Activated naive CD4-positive, alpha-beta T cell treated with anti-CD3 and anti-CD28 coated beads, Interleukin-2, amount 10 ng/mL, durations not matched to agents 7 days and 5 days (primary cell): ENCODE results near the gene HSPB6.

Experiments
- CTCF ChIA-PET: fragments of 350-600 bp; sonication (Branson Sonifier 250); formaldehyde crosslinking; loops from one replicate; lab custom pipeline; 2021; ENCODE audit warnings: antibody characterized with exemption; lab: Charles Lee
- DNase-seq: peaks from one replicate; pipeline ENCODE4 v3.0.0-alpha.2; 2020
- H3K27ac Mint-ChIP-seq: one replicate; pipeline ENCODE4 v1.8.0; 2021; ENCODE audit warnings: mild to moderate bottlenecking, moderate library complexity, mixed read lengths
- H3K27me3 Mint-ChIP-seq: one replicate; pipeline ENCODE4 v1.8.0; 2021; ENCODE audit warnings: mild to moderate bottlenecking, mixed read lengths
- H3K36me3 Mint-ChIP-seq: one replicate; pipeline ENCODE4 v1.8.0; 2021; ENCODE audit warnings: mixed read lengths
- H3K4me1 Mint-ChIP-seq: one replicate; pipeline ENCODE4 v1.8.0; 2021; ENCODE audit warnings: mixed read lengths
- H3K4me3 Mint-ChIP-seq: one replicate; pipeline ENCODE4 v1.8.0; 2021; ENCODE audit warnings: mild to moderate bottlenecking, moderate library complexity, mixed read lengths
- H3K9me3 Mint-ChIP-seq: one replicate; pipeline ENCODE4 v1.8.0; 2021; ENCODE audit warnings: mixed read lengths

The HSPB6 gene

DNA sequence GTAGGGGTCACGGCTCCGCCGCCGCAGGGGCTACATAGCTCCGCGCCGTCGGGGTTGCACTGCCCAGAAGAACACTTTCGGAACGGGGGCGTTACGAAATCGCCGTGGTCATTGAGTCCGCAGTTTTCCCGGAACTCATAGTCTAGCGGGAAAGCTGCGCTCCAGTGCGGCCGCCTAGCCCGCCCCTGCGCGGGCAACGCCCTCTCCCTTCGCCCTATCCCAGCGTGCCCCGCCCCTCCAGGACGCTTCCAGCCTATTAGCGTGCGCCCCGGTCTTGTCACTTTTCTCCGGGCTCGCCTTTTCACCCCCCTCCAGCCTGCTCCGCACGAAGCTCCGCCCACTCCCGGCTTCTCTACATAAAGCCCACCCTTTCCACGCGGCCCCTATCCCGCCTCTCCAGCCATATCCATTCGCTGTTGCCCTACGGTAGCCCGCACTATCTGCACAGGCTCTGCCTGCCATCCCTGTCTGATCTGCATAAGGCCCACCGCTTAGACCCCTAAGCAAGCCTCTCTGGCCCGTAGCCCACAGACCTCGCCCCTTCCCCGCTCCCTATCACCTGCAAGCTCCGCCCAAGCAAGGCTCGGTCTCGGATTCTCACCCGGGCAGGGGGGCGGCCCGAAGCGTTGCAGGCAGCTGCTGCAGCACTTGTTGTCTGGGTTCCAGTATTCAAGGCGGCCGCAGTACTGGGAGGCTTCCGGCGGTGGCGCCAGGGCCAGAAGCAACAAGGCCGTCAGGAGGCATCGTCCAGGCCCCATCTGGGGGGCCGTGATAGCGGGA lies 16.2 kb downstream of the HSPB6 start:
- peak; percentile 99 for DNase-seq
- Mint-ChIP-seq H3K36me3 (peaks cover 33% of the 10 kb centered on the region), H3K9me3 (no peaks in the 10 kb centered on the region), H3K4me1 (peaks cover 57% of the 10 kb centered on the region), H3K27ac (peak overlapping the region; percentile 99), H3K4me3 (peak overlapping the region; percentile 90), H3K27me3 (no peaks in the 10 kb centered on the region)
- CTCF ChIA-PET, result interaction anchor here (0.6 to 1.6 kb wide), 7 partner anchors 22 to 194 kb away, joined by 3 to 10 read pairs (median 4); partner anchors contain the start of gene KMT2B

DNA sequence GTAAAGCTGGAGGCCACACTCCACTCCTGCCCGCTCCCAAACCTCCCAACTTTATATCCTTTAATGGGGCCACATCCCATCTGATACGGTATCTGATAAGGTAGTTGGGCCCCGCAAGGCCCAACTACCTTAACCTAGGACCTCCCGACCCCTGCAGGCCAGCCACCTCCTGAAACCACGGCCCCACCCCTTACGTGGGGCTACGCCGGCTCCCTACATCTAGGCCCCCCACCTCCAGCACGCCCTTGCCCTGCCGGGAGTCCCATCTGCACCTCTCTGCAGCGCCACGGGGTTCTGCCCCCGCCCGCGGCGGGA lies 16.8 kb downstream of the HSPB6 start:
- Mint-ChIP-seq H3K9me3 (no peaks in the 10 kb centered on the region), H3K4me3 (peak overlapping the region; percentile 90), H3K27me3 (no peaks in the 10 kb centered on the region), H3K36me3 (peaks cover 32% of the 10 kb centered on the region), H3K4me1 (peaks cover 55% of the 10 kb centered on the region), H3K27ac (peak overlapping the region; percentile 15)
- DNase-seq, result no peak
- CTCF ChIA-PET, result interaction anchor here (0.6 to 1.6 kb wide), 8 partner anchors 22 to 194 kb away, joined by 3 to 10 read pairs (median 4); partner anchors contain the start of gene KMT2B

DNA sequence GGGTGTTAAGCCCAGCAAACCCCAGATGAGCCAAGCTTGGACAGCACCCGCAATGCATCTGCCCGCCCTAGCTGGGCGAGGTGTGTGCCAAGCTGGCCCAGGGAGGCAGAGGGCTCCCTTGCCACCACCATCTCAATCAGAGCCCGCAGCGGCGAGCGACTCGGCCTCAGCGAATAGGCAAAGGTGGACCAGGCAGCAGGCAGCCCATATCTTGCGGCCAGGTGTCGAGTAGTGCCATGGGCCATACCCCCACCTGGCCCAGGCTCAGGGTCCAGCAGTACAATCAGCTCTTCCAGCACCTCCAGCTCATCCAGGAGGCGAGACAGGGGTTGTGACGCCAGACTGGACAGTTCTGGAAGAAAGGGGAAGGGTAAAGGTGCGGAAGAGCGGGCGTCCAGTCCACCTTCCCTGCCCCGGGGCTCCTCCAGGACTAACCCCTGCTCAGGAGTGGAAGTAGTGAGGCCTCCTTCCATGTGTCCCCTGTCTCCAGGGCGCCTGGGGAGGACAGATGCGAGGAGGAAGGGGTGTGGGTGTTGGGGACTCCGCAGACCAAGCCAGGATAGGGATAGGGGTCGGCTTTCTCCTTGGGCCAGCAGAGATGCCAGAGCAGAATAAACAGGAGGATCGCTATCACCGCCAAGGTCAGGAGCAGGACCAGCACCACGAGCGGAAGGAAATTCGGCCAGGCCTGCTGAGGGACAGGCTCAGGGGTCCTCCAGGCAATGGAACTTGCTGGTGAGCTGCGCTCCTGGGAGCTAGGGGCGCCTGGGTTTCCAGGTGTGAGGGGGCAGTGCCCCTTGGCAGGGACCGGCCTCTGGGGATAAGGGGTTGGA lies 17.3 kb downstream of the HSPB6 start:
- Mint-ChIP-seq H3K4me1 (peaks cover 54% of the 10 kb centered on the region), H3K36me3 (peaks cover 37% of the 10 kb centered on the region), H3K9me3 (no peaks in the 10 kb centered on the region), H3K4me3 (peak overlapping the region; percentile 90), H3K27ac (peak overlapping the region; percentile 42), H3K27me3 (no peaks in the 10 kb centered on the region)
- CTCF ChIA-PET, result interaction anchor here (0.6 to 1.6 kb wide), 5 partner anchors 21 to 126 kb away, joined by 3 to 10 read pairs (median 5); partner anchors contain the start of gene KMT2B
- DNase-seq, result no peak

DNA sequence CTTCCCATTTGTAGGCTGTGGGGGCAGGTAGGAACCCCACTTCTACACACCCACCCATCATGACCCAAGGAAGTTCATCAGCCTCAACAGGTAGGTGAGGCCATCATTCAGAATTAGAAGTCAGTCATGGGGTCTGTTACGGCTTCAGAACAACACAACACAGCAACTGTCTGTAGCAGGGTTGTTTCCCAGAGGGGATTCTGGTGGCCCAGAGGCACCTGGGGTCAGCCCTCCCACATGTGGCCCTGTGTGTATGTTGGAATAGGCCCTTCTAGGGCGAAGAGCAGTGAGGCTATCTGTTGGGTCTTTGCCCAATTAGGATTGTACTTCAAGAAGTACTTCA lies 18.0 kb downstream of the HSPB6 start:
- DNase-seq, result no peak
- H3K4me3 Mint-ChIP-seq, result no peak overlapping the region
- no peaks in the 10 kb centered on the region for H3K27me3 Mint-ChIP-seq
- H3K36me3 Mint-ChIP-seq, result peaks cover 39% of the 10 kb centered on the region
- H3K27ac Mint-ChIP-seq, result no peak overlapping the region
- CTCF ChIA-PET, result interaction anchor here (1.1 to 1.5 kb wide), 3 partner anchors 36 to 44 kb away, joined by 3 to 4 read pairs (median 3); no protein-coding TSS in a partner anchor
- H3K4me1 Mint-ChIP-seq, result peaks cover 47% of the 10 kb centered on the region
- no peaks in the 10 kb centered on the region for H3K9me3 Mint-ChIP-seq

DNA sequence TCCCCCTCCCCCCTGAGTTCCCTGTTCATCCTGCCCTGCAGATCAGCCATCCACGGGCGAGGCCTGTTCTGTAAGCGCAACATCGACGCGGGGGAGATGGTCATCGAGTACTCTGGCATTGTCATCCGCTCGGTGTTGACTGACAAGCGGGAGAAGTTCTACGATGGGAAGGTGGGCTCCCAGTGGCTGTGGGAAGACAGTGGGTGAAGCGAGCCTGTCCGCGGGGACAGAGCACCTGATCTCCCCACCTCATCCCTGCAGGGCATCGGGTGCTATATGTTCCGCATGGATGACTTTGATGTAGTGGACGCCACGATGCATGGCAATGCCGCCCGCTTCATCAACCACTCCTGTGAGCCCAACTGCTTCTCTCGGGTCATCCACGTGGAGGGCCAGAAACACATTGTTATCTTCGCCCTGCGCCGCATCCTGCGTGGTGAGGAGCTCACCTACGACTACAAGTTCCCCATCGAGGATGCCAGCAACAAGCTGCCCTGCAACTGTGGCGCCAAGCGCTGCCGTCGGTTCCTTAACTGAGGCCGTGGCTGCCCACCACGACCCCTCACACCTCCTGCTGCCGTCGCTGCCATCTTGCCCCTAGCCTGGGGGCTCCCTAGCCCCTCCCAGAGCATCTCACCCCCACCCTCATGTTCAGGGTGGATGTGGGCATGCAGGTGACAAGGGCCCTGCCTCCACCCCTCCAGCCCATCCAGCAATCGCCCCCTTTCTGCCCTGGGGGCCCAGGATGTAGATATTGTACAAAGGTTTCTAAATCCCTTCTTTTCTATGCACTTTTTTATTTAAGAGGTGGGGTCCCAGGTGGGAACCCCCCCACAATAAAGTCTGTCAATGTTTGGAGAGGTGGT lies 18.6 kb downstream of the HSPB6 start:
- Mint-ChIP-seq H3K36me3 (peaks cover 42% of the 10 kb centered on the region), H3K27ac (no peak overlapping the region), H3K9me3 (no peaks in the 10 kb centered on the region), H3K27me3 (no peaks in the 10 kb centered on the region), H3K4me3 (no peak overlapping the region), H3K4me1 (peaks cover 44% of the 10 kb centered on the region)
- DNase-seq, result no peak
- CTCF ChIA-PET, result interaction anchor here (1.1 to 1.9 kb wide), 6 partner anchors 10 to 90 kb away, joined by 3 to 8 read pairs (median 4); partner anchors contain the start of genes COX6B1 and LIN37

DNA sequence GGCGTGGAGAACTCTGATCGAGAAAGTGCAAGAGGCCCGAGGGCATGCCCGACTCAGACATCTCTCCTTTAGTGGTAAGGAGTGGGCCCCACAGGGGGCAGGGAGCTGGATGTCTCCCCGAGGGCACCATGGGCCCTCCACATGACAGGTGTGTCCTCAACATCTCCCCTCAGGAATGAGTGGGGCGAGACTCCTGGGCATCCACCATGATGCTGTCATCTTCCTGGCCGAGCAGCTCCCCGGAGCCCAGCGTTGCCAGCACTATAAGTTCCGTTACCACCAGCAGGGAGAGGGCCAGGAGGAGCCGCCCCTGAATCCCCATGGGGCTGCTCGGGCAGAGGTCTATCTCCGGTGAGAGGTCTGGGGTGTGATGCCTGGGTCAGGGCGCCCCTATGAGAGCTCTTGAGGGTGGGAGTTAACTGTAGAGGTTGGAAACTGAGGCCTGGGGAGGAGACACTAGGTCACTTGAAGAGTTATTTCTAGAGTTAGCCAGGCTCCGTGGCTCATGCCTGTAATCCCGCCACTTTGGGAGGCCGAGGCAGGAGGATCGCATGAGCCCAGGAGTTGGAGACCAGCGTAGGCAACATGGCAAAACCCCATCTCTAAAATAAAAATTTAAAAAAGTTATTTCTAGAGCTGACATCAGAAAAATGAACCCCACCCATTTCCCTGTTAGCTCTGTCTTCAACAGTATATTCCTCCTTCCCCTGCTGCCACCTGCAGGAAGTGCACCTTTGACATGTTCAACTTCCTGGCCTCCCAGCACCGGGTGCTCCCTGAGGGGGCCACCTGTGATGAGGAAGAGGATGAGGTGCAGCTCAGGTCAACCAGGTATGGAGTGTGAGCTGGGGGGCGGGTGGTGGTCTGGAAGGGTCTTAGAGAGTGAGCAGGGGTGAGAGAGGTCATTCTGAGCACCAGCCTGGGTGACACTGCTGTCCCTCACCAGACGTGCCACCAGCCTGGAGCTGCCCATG lies 19.6 kb downstream of the HSPB6 start:
- peak overlapping the region; percentile 74 for H3K27ac Mint-ChIP-seq
- H3K36me3 Mint-ChIP-seq, result peaks cover 37% of the 10 kb centered on the region
- no peak overlapping the region for H3K4me3 Mint-ChIP-seq
- no peaks in the 10 kb centered on the region for H3K27me3 Mint-ChIP-seq
- DNase-seq, result peak; percentile 59
- no peaks in the 10 kb centered on the region for H3K9me3 Mint-ChIP-seq
- CTCF ChIA-PET, result interaction anchor here (0.6 to 1.9 kb wide), 7 partner anchors 11 to 89 kb away, joined by 3 to 11 read pairs (median 5); partner anchors contain the start of genes COX6B1 and LIN37
- peaks cover 34% of the 10 kb centered on the region for H3K4me1 Mint-ChIP-seq

DNA sequence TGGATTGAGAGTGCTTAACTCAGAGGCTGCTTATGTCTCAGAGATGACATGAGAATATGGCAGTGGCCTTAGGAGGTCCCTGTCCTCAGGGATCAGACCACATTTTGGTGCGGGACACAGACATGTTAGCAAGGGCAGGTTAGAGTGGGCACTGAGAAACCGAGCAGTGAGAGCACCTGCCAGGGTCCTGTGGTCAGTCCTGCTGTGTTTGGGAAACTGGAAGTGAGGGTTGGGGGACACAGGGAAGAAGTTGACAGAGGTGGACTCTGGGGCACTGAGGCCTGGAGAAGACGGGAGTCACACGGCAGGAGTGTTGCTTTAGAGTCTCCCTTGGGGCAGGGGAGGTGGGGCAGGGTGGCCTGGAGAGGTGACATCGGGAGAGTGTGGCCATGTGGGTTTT lies 21.9 kb downstream of the HSPB6 start:
- DNase-seq, result no peak
- Mint-ChIP-seq H3K9me3 (no peaks in the 10 kb centered on the region), H3K4me1 (peaks cover 24% of the 10 kb centered on the region), H3K27ac (peak overlapping the region; percentile 19), H3K27me3 (no peaks in the 10 kb centered on the region), H3K4me3 (no peak overlapping the region), H3K36me3 (peaks cover 52% of the 10 kb centered on the region)
- CTCF ChIA-PET, result interaction anchor here (1.4 kb wide), 1 partner anchor 38 kb away, joined by 3 read pairs; no protein-coding TSS in a partner anchor

DNA sequence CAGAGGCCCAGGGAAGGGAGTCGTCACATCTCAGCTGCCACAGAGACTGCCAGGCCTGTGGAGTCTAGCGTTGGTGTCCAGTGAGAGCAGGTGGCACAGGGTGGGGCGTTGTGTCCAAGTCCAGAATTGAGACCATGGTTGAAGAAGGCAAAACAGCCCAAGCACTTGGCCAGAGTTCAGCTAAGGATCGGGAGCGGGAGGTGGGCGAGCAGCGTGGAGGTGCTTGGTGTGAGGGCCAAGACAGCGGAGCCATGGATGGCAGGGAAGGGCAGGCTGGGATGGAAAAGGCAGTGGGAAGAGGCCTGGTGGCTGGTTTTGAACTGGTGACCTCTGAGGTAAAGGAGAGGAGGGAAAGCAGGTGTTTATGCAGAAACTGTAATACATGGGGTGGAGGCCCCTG lies 22.6 kb downstream of the HSPB6 start:
- Mint-ChIP-seq H3K27me3 (no peaks in the 10 kb centered on the region), H3K4me1 (peaks cover 21% of the 10 kb centered on the region), H3K27ac (no peak overlapping the region), H3K36me3 (peaks cover 53% of the 10 kb centered on the region), H3K4me3 (no peak overlapping the region), H3K9me3 (no peaks in the 10 kb centered on the region)
- CTCF ChIA-PET, result interaction anchor here (1.4 kb wide), 1 partner anchor 38 kb away, joined by 3 read pairs; no protein-coding TSS in a partner anchor
- DNase-seq, result no peak

DNA sequence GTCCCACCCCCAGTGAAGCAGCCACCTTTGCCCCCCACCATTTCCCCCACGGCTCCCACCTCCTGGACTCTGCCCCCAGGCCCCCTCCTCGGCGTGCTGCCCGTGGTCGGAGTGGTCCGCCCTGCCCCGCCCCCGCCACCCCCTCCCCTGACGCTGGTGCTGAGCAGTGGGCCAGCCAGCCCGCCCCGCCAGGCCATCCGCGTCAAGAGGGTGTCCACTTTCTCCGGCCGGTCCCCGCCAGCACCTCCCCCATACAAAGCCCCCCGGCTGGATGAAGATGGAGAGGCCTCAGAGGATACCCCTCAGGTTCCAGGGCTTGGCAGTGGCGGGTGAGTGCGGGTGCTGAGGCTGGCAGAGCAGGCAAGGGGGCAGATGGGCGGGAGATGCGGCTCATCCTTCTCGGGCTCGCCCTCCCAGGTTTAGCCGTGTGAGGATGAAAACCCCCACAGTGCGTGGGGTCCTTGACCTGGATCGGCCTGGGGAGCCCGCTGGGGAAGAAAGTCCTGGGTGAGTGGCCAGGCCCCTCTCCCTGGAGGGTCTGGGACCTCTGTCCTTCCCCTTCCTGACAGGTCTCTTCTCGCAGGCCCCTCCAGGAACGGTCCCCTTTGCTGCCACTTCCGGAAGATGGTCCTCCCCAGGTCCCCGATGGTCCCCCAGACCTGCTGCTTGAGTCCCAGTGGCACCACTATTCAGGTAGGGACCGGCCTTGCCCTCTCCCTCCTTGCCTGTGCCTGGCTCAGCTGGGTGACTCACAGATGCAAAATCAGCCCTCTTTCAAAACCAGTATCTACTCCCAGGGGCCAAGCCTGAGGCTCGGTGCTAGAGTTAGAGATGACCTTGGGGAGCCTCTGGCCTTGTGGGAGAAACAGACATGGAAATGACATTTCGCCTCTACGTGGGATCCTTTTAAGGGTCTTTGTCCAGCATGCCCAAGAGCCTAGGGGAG lies 23.4 kb downstream of the HSPB6 start:
- Mint-ChIP-seq H3K4me3 (no peak overlapping the region), H3K27ac (no peak overlapping the region), H3K27me3 (no peaks in the 10 kb centered on the region), H3K9me3 (no peaks in the 10 kb centered on the region), H3K4me1 (peaks cover 16% of the 10 kb centered on the region), H3K36me3 (peaks cover 58% of the 10 kb centered on the region)
- no peak for DNase-seq
- CTCF ChIA-PET, result interaction anchor here (1.4 kb wide), 1 partner anchor 37 kb away, joined by 3 read pairs; no protein-coding TSS in a partner anchor

DNA sequence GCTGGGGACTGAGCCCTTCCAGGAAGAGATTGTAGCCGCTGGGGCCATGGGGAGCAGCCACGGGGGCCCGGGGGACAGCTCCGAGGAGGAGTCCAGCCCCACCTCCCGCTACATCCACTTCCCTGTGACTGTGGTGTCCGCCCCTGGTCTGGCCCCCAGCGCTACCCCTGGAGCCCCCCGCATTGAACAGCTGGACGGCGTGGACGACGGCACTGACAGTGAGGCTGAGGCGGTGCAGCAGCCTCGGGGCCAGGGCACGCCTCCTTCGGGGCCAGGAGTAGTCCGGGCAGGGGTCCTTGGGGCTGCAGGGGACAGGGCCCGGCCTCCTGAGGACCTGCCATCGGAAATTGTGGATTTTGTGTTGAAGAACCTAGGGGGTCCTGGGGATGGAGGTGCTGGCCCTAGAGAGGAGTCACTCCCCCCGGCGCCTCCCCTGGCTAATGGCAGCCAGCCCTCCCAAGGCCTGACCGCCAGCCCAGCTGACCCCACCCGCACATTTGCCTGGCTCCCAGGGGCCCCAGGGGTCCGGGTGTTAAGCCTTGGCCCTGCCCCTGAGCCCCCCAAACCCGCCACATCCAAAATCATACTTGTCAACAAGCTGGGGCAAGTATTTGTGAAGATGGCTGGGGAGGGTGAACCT lies 24.2 kb downstream of the HSPB6 start:
- no peak for DNase-seq
- H3K27ac Mint-ChIP-seq, result no peak overlapping the region
- H3K27me3 Mint-ChIP-seq, result no peaks in the 10 kb centered on the region
- peaks cover 16% of the 10 kb centered on the region for H3K4me1 Mint-ChIP-seq
- H3K9me3 Mint-ChIP-seq, result no peaks in the 10 kb centered on the region
- CTCF ChIA-PET, result no interaction called here
- peaks cover 59% of the 10 kb centered on the region for H3K36me3 Mint-ChIP-seq
- H3K4me3 Mint-ChIP-seq, result no peak overlapping the region

DNA sequence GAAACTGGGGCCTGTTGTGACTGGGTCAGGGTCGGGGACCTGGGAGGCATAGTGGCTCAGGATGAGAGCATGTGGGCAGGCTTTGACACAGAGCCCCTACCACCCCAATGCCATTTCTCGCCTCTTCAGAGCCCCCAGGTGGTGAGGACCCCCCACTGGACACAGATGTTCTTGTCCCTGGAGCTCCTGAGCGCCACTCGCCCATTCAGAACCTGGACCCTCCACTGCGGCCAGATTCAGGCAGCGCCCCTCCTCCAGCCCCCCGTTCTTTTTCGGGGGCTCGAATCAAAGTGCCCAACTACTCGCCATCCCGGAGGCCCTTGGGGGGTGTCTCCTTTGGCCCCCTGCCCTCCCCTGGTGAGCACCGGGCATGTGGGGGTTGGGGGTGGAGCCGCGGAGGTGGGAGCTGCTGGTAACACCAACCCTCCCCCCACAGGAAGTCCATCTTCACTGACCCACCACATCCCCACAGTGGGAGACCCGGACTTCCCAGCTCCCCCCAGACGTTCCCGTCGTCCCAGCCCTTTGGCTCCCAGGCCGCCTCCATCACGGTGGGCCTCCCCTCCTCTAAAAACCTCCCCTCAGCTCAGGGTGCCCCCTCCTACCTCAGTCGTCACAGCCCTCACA lies 24.9 kb downstream of the HSPB6 start:
- peaks cover 60% of the 10 kb centered on the region for H3K36me3 Mint-ChIP-seq
- DNase-seq, result no peak
- H3K27me3 Mint-ChIP-seq, result no peaks in the 10 kb centered on the region
- H3K9me3 Mint-ChIP-seq, result no peaks in the 10 kb centered on the region
- no peak overlapping the region for H3K27ac Mint-ChIP-seq
- no peak overlapping the region for H3K4me3 Mint-ChIP-seq
- CTCF ChIA-PET, result no interaction called here
- H3K4me1 Mint-ChIP-seq, result peaks cover 9% of the 10 kb centered on the region
